Measurements from ENCODE around the gene FGFR4. TPM values are rescaled to one million over a fixed set of nuclear protein-coding genes. Genes with fewer than 3 reads are reported as not detected.

FGFR4 gene
- total and polyA plus RNA-seq, 2 of the 8 experiments (the other 6 are each of a cell fraction or from before 2014, with no cell fraction given): 61.4 to 88.4 TPM

DNA sequence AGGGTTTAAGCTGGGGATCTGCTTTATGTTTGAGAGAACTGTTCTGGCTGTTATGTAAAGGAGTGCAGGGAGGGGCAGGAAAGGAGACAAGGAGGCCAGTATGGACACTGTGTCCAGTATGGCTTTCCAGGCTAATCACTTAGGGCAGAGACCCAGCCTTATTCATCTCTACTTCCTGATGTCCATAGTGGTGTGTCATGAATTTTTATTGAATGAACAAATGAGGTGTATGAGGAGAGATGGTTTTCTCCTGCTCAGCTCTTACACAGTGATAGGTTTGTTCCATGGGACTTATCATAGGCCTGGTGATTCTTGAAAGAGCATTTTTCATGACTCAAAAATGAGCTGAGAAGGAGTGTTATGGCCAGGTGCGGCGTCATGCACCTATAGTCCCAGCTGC, 20.5 kb upstream of the FGFR4 start:
- ChIA-PET POLR2A (ENCODE audit: partially characterized antibody) (interaction anchor here (1.6 kb wide), 1 partner anchor 49 kb away, joined by 3 read pairs; no protein-coding TSS in a partner anchor), CTCF (ENCODE audit: partially characterized antibody) (interaction anchor here (0.5 to 11.8 kb wide), 5 partner anchors 12 to 141 kb away, joined by 3 to 170 read pairs (median 8); partner anchors contain the start of gene FGFR4)
- H4K91ac ChIP-seq (replicated peaks; ENCODE audit: insufficient read length, low read length): no peak overlapping the region
- H3K27ac ChIP-seq (ENCODE audit: low read depth, low read length): no peak overlapping the region
- no peak overlapping the region for H4K8ac ChIP-seq (ENCODE audit: extremely low read depth, insufficient read depth, low read length)
- FAIRE-seq (no peak), DNase-seq (ENCODE audit: low read depth in 1 of 2, low spot score in 2 of 2) (no peak)
- no peak overlapping the region for H2AK5ac ChIP-seq (ENCODE audit: low read depth, low read length)
- H2AFZ ChIP-seq (ENCODE audit: low read length): no peak overlapping the region
- no peak overlapping the region for H3K4me3 ChIP-seq (ENCODE audit: extremely low read depth in 1 of 4, insufficient read depth in 2 of 4, low read depth in 3 of 4, low read length in 4 of 4)
- TF ChIP-seq KDM1A (IDR thresholded peaks at IDR 0.05; ENCODE audit: borderline replicate concordance, low read length) (no peak), CEBPB (IDR thresholded peaks at IDR 0.05; ENCODE audit: low read depth, low read length) (no peak), GABPA (IDR thresholded peaks at IDR 0.05; ENCODE audit: borderline replicate concordance, insufficient read depth, low read length) (no peak), POLR2A (IDR thresholded peaks at IDR 0.05; ENCODE audit: control extremely low read depth in 1 of 2, low read depth in 2 of 2, low read length in 2 of 2) (no peak), RBBP5 (IDR thresholded peaks at IDR 0.05; ENCODE audit: borderline replicate concordance, low read depth, low read length) (no peak), SIRT6 (IDR thresholded peaks at IDR 0.05; ENCODE audit: low read length) (no peak), RXRA (IDR thresholded peaks at IDR 0.05; ENCODE audit: insufficient read depth, low read depth, low read length) (no peak), RFX5 (IDR thresholded peaks at IDR 0.05; ENCODE audit: borderline replicate concordance, low read depth, low read length) (no peak)
- TF ChIP-seq, protein P1, sequence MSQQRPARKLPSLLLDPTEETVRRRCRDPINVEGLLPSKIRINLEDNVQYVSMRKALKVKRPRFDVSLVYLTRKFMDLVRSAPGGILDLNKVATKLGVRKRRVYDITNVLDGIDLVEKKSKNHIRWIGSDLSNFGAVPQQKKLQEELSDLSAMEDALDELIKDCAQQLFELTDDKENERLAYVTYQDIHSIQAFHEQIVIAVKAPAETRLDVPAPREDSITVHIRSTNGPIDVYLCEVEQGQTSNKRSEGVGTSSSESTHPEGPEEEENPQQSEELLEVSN (IDR thresholded peaks at IDR 0.05): no peak
- TF ChIP-seq, protein P2, sequence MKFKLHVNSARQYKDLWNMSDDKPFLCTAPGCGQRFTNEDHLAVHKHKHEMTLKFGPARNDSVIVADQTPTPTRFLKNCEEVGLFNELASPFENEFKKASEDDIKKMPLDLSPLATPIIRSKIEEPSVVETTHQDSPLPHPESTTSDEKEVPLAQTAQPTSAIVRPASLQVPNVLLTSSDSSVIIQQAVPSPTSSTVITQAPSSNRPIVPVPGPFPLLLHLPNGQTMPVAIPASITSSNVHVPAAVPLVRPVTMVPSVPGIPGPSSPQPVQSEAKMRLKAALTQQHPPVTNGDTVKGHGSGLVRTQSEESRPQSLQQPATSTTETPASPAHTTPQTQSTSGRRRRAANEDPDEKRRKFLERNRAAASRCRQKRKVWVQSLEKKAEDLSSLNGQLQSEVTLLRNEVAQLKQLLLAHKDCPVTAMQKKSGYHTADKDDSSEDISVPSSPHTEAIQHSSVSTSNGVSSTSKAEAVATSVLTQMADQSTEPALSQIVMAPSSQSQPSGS (IDR thresholded peaks at IDR 0.05; ENCODE audit: low read length): no peak
- H4K5ac ChIP-seq (ENCODE audit: insufficient read length, low read depth, low read length): no peak overlapping the region
- no peaks in the 10 kb centered on the region for H4K20me1 ChIP-seq (replicated peaks in 1 of 2; ENCODE audit: control insufficient read depth in 1 of 2, insufficient read depth in 2 of 2, low read length in 2 of 2)
- H2BK5ac ChIP-seq (ENCODE audit: low read depth, low read length): no peak overlapping the region
- H2BK20ac ChIP-seq (ENCODE audit: low read length): no peak overlapping the region
- H2BK12ac ChIP-seq (ENCODE audit: low read depth, low read length): no peak overlapping the region
- no peaks in the 10 kb centered on the region for H3K79me1 ChIP-seq (ENCODE audit: low read depth, low read length)
- no peaks in the 10 kb centered on the region for H3K4me1 ChIP-seq (replicated peaks in 1 of 4; ENCODE audit: control insufficient read depth in 3 of 4, insufficient read depth in 4 of 4, low read length in 3 of 4)
- H3K4ac ChIP-seq (replicated peaks; ENCODE audit: insufficient read length, low read depth, low read length): no peak overlapping the region
- H2BK15ac ChIP-seq (ENCODE audit: low read length): no peak overlapping the region
- no peak overlapping the region for H3K14ac ChIP-seq (ENCODE audit: insufficient read length)
- 94% methylated on average over 2 of the region's 2 CpGs; no CpG with 5 or more reads in 1 of the 2 experiments for WGBS, 2 experiments (ENCODE audit: extremely low coverage in 1 of 2, insufficient coverage in 1 of 2, insufficient read length in 1 of 2, insufficient replicate concordance in 2 of 2, low coverage in 1 of 2, low lambda C conversion rate in 2 of 2, missing lambda C conversion rate in 1 of 2)
- no peak overlapping the region for H3K23ac ChIP-seq (ENCODE audit: insufficient read length)
- H3K23me2 ChIP-seq (ENCODE audit: low read depth, low read length): peaks cover 2% of the 10 kb centered on the region; the same call in 1 of the 2 replicates
- no peaks in the 10 kb centered on the region for H3K27me3 ChIP-seq (replicated peaks in 1 of 4; ENCODE audit: control insufficient read depth in 3 of 4, extremely low read depth in 1 of 4, insufficient read depth in 3 of 4, low read length in 3 of 4)
- no peak overlapping the region for H3K9ac ChIP-seq (replicated peaks in 1 of 4; ENCODE audit: extremely low read depth in 1 of 4, low read depth in 3 of 4, low read length in 3 of 4)
- no peak overlapping the region for H3K56ac ChIP-seq (replicated peaks; ENCODE audit: insufficient read length, low read depth, low read length)
- no peak overlapping the region for H3K18ac ChIP-seq (ENCODE audit: extremely low read depth, low read length)
- H3K36me3 ChIP-seq (ENCODE audit: control insufficient read depth in 2 of 4, insufficient read depth in 4 of 4, low read length in 3 of 4): peaks cover 0 to 9% (median 0%) of the 10 kb centered on the region in 4 experiments; a peak in 4 of 8 replicates
- no peak overlapping the region for H3K4me2 ChIP-seq (ENCODE audit: insufficient read depth in 1 of 2, low read depth in 2 of 2, low read length in 2 of 2)
- H2BK120ac ChIP-seq (replicated peaks; ENCODE audit: low read depth, low read length): no peak overlapping the region
- H3K9me3 ChIP-seq (ENCODE audit: insufficient read depth in 2 of 2, low read depth in 1 of 2, low read length in 1 of 2): no peaks in the 10 kb centered on the region
- no peaks in the 10 kb centered on the region for H3K79me2 ChIP-seq (ENCODE audit: control insufficient read depth in 1 of 2, insufficient read depth in 2 of 2, low read length in 2 of 2)
